ENCODE results near the gene TMEM259.

The TMEM259 gene

DNA sequence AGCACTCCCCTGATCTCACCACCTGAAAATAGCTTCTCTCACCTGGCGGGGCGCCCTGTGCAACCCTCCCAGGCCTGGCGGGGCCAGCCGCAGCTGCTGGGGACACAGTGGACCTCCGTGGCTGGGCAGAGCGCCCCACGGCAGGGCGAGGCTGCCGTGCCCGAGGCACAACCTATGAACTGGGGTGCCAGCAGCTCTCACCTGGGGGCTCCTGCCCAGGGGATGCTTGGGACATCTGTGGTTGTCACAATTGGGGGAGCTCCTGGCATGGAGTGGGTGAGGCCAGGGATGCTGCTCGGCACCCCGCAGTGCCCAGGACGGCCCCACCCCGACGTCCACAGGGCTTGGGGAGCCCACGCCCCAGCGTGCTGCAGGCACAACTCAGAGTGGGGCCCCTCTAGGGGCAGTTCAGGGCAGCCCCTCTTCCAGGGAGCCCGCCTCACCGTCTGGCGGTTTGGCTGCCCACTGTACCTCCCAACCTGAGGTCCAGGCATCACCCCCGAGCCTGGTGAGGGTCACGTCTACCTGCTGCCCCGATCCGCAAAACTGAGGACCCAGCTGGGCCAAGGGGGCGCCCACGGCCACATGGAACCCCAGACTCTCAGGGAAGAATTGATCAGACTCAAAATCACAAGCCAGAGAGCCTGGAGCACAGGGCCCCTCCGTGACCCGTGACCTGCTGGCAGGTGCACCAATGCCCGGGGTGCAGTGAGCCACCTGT is 5.7 kb downstream of the TMEM259 start:
- no peak for DNase-seq

DNA sequence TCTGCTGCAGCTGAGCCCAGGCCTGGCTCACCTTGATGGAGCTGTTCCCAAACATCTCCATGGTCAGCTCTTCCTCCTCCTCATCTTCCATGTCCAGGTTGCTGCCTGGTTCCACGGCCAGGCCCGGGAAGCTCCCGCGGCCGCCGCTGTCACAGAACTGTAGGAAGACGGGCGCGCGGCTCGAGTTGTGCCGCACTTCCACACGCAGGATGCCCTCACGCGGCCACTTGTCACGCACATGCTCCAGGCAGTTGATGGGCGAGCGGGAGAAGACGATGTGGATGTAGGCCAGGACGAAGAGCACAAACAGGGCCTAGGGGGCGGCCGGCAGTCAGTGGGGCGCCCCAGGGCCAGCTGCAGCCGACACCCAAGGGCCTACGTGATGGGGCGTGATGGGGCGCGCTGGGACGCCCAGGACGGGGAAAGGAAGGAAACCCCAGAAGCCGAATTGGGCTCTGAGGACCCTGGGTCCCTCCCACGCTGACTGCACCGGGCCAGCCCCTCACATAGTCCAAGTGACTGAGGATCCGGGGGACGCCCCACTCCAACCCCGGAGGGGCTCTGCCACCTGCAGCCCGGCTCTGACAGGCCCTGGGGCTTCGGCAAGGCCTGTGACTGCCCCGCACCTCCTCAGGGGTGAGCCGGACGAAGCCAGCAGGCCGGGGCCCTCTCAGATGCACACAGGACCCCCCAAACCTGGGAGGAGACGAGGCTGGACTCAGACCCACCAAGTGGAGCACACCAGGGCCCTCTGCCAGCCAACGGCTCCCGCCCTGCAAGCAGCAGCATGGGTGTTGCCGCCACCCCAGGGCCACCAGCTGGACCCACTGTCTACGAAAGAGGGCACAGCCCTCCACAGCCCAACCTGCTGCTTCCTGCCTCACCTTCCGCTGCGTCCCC is 6.5 kb downstream of the TMEM259 start:
- DNase-seq: no peak

GRCh38 chr19:1013218-1013617 is 7.7 kb downstream of the TMEM259 start:
- no peak for DNase-seq

- no peak for DNase-seq
Measured at GRCh38 chr19:1012334-1012733, 8.6 kb downstream of the TMEM259 start.

DNA sequence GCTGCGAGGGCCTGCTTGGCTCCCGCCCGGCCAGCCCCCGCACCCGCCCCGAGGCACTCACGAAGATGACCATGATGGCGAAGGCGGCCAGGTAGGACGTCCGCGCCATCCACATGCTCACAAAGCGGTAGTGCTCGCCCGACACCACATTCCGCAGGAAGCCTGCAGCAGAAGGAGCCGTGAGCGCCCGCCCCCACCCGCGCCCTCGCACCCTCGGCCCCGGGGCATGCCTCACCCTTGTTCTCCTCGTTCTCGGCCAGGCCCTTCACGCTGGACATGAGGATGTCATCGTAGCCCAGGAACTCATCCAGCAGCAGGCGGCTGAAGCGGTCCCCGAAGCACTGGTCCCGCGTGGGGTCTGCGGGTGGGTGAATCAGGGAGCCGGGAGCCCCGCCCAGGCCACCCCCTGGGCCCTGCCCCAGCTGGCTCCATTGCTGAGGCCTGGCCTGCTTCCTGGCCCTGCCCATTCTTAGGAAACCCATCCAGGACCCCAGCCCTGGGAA is 9.0 kb downstream of the TMEM259 start:
- no peak for DNase-seq

DNA sequence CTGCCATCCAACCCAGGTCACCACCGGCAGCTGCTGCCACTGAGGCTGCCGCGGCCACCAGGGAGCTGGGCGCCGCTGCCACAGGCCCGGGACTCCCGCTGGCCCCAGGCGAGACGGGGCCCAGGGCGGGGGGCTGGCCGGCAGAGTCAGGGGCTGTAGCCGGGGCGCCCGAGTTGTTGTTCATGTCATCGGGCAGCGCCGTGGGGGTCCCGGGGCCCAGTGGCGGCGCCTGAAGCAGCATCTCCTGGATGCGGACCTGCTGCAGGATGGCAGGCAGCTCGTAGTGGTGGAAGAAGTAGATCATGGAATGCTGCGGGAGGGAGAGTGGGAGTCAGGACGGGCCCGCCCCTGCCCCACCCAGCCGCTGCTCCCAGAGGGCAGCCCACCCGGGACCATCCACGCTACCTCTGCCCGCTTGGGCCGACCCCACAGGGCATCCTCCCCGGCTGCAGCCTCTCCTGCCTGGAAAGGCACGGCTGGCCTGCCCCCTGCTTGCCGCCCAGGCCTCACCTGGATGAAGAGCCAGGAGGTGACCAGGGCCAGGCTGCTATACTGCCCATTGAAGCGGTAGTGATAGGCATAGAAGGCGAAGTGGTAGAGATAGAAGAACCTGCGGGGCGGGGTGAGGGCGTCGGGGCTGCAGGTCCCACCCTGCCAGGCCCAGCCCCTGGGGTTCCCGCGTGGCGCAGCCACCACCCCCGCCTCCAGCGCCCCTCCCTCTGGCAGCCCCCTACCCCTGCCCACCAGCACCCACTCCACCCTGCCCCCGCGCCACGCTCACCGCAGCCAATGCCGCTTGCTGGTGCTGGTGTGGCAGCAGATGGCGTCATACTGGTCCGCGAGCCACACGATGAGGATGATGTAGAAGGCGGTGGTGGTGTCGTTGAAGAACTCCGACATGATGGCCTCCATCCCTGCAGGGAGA is 10.1 kb downstream of the TMEM259 start:
- DNase-seq: no peak

DNA sequence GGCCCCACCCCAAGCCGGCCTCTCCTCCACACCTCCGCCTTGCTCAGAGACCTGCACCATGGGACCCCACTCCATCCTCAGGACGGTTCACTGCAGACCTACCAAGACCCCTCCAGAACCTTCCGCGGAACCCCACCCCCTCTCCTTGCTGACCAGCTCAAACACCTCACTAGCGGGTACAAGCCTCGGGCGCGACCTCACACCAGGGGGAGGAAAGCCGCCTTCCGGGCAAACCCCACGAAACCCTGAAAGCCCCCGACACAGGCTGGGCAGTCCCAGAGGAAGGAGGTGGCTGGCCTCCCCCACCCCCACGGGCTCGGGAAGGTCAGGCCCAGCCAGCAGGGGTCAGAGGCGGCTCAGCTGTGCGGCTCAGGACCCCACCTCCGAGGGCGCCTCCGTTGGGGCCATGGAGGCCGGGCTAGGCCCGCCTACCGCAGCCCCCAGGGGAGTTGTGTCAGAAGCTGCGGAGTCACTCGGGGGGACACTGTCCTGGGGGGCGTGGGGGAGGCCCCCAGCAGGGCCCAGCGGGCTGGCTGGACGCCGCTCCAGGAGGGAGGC is 10.9 kb downstream of the TMEM259 start:
- no peak for DNase-seq

GRCh38 chr19:1009041-1009980 is 11.6 kb downstream of the TMEM259 start:
- DNase-seq: no peak

GRCh38 chr19:1008268-1009040 is 12.5 kb downstream of the TMEM259 start:
- no peak for DNase-seq

DNA sequence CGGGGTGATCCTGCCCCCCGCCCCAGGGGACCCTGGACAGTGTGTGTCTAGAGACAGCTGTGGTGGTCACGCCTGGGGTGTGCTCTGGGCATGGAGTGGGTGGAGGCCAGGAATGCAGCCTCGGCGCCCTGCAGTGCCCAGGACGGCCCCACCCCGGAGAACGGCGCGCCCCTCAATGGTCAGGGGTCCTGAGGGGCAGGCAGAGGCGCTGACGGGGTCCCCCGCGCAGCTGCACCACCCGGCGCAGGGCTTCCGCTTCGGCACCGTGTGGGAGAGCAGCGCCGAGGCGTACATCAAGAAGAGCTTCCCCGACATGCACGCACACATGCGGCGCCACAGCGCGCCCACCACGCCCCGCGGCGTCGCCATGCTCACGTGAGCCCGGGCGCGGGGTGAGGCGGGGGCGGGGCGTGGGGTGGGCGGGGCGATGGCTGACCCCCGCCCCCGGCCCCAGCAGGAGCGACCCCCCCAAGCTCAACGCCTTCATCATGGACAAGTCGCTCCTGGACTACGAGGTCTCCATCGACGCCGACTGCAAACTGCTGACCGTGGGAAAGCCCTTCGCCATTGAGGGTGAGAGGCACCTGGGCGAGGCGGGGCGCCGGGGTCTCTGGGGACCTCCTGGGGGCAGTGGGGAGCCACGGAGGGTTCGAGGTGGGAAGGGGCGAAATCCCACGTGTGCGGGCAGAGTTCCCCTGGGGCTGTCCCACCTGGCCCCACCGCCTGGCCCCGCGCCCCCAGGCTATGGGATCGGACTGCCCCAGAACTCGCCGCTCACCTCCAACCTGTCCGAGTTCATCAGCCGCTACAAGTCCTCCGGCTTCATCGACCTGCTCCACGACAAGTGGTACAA is 13.3 kb downstream of the TMEM259 start:
- no peak for DNase-seq

- no peak for DNase-seq
Measured at GRCh38 chr19:1006711-1007398, 14.1 kb downstream of the TMEM259 start.

DNA sequence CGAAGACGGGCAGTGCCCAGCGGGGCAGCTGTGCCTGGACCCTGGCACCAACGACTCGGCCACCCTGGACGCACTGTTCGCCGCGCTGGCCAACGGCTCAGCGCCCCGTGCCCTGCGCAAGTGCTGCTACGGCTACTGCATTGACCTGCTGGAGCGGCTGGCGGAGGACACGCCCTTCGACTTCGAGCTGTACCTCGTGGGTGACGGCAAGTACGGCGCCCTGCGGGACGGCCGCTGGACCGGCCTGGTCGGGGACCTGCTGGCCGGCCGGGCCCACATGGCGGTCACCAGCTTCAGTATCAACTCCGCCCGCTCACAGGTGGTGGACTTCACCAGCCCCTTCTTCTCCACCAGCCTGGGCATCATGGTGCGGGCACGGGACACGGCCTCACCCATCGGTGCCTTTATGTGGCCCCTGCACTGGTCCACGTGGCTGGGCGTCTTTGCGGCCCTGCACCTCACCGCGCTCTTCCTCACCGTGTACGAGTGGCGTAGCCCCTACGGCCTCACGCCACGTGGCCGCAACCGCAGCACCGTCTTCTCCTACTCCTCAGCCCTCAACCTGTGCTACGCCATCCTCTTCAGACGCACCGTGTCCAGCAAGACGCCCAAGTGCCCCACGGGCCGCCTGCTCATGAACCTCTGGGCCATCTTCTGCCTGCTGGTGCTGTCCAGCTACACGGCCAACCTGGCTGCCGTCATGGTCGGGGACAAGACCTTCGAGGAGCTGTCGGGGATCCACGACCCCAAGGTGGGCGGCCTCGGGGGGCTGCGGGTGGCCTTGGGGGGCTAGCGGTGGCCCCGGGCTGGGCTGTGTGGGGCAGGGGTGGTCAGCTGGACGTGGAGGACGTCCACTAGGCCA is 15.9 kb downstream of the TMEM259 start:
- DNase-seq: no peak

DNA sequence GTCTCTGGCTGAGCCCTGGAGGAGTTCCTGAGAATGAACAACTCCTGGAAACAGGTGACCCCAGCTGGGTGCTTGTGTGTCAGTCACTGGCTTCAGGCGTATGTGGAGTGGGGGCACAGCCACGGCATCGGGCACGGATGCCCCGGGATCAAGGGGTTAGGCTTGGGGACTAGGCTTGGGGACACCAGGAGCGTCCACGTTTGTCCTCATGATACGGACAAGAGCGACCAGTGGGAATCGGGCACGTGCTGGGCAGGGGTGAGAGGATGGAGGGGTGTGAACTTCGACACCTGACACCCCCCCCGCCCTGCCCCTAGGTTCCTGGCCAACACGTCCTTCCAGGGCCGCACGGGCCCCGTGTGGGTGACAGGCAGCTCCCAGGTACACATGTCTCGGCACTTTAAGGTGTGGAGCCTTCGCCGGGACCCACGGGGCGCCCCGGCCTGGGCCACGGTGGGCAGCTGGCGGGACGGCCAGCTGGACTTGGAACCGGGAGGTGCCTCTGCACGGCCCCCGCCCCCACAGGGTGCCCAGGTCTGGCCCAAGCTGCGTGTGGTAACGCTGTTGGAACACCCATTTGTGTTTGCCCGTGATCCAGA is 16.6 kb downstream of the TMEM259 start:
- no peak for DNase-seq

GRCh38 chr19:1003283-1003682 is 17.6 kb downstream of the TMEM259 start:
- DNase-seq: no peak

GRCh38 chr19:1002600-1002999 is 18.3 kb downstream of the TMEM259 start:
- DNase-seq: no peak

GRCh38 chr19:1001538-1002166 is 19.3 kb downstream of the TMEM259 start:
- peak; percentile 68 for DNase-seq
